Measurements from ENCODE around the gene CFAP58. TPM values are rescaled to one million over a fixed set of nuclear protein-coding genes. Genes with fewer than 3 reads are reported as not detected.

CFAP58 gene
- total and polyA plus RNA-seq, 4 donors = 0.01 to 0.09 (median 0.08) TPM; not detected in 1

DNA sequence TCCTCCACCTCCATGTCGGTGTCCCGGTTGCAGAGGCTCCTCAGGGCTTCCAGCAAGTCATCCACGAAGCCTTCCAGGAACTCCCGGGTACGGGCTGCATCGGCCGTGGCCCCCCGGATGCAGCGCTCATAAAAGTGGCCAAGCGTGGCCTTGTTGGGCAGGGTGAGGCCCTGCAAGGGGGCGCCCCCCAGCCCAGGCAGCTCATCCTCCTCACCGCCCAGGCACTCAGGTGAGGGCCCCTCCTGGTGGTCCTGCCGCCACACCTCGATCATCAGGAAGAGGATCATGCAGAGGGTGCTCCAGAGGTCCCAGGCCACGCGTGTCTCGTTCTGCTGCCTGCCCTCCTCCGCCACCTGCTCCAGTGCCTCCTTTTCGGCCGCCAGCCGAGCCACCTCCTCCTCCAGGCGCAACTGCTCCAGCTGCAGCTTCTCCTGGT lies 38.1 kb upstream of the CFAP58 start:
- Histone ChIP-seq H3K9ac (ENCODE audit: low read depth in 1 of 2, low read length in 2 of 2) (no peak overlapping the region), H3K36me3 (ENCODE audit: control insufficient read depth in 4 of 4, insufficient read depth in 3 of 4, low read depth in 1 of 4, low read length in 3 of 4) (peaks cover 0 to 23% (median 6%) of the 10 kb centered on the region in 4 donors), H3K4me3 (ENCODE audit: low read depth in 1 of 3, low read length in 3 of 3) (no peak overlapping the region), H3K9me3 (ENCODE audit: control insufficient read depth in 4 of 4, low read length in 3 of 4) (no peaks in the 10 kb centered on the region), H3K4me1 (ENCODE audit: control insufficient read depth in 4 of 4, insufficient read depth in 4 of 4, low read length in 3 of 4) (peaks cover 0 to 5% (median 2%) of the 10 kb centered on the region in 4 donors), H3K27me3 (ENCODE audit: control insufficient read depth in 4 of 4, insufficient read depth in 4 of 4, low read length in 3 of 4) (no peaks in the 10 kb centered on the region), H3K27ac (ENCODE audit: low read depth in 1 of 2, low read length in 2 of 2) (no peak overlapping the region)
- TF ChIP-seq RAD21 (IDR thresholded peaks at IDR 0.05) (no peak), GABPA (IDR thresholded peaks at IDR 0.05 in 1 of 2, conservative IDR thresholded peaks at IDR 0.05 in 1 of 2) (no peak), CTCF (IDR thresholded peaks at IDR 0.05; ENCODE audit: low read depth, low read length, missing input control) (no peak), YY1 (IDR thresholded peaks at IDR 0.05) (no peak), ZBTB33 (IDR thresholded peaks at IDR 0.05) (no peak)
- 98% methylated on average over 22 of the region's 22 CpGs for WGBS
- DNase-seq (ENCODE audit: low spot score) = no peak

DNA sequence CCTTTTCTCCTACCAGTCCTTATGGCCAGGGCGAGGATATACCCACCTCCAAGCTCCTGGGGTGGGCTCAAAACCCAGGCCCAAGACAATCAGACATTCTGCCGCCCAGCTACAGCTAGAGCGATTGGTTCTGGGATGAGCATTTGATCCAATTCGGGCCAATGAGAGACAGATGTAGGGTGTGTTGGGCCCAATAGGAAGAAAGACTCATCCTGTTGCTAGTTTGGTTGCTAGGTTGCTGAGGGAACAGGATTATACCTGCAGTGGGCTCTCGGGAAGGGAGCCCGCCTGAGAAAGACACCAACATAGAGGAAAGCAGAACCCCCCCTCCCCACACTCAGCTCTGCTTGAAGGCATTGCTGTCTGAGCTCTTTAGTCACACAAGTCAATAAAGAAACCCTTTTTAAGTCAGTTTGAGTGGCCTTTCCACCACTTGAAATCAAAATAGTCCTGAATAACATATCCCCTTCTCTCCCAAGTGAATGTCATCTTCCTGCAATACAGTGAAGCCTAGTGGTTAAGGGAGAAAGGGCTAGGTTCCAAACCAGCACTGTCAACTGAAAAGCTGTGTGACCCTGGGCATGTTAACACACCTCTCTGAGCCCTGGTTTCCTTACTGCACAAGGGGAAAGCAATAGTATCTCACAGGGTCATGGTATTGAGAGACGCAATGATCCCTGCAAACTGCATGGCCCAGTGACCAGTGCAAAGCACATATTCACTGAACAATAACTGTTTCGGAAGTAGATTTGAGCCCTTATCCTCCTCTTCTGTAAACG lies 37.1 kb upstream of the CFAP58 start:
- TF ChIP-seq GABPA (IDR thresholded peaks at IDR 0.05 in 1 of 2, conservative IDR thresholded peaks at IDR 0.05 in 1 of 2) = no peak
- no peak for TF ChIP-seq ATF3 (IDR thresholded peaks at IDR 0.05)
- TF ChIP-seq NR2F2 (IDR thresholded peaks at IDR 0.05) = no peak
- no peak for TF ChIP-seq RAD21 (IDR thresholded peaks at IDR 0.05)
- TF ChIP-seq, protein P1, sequence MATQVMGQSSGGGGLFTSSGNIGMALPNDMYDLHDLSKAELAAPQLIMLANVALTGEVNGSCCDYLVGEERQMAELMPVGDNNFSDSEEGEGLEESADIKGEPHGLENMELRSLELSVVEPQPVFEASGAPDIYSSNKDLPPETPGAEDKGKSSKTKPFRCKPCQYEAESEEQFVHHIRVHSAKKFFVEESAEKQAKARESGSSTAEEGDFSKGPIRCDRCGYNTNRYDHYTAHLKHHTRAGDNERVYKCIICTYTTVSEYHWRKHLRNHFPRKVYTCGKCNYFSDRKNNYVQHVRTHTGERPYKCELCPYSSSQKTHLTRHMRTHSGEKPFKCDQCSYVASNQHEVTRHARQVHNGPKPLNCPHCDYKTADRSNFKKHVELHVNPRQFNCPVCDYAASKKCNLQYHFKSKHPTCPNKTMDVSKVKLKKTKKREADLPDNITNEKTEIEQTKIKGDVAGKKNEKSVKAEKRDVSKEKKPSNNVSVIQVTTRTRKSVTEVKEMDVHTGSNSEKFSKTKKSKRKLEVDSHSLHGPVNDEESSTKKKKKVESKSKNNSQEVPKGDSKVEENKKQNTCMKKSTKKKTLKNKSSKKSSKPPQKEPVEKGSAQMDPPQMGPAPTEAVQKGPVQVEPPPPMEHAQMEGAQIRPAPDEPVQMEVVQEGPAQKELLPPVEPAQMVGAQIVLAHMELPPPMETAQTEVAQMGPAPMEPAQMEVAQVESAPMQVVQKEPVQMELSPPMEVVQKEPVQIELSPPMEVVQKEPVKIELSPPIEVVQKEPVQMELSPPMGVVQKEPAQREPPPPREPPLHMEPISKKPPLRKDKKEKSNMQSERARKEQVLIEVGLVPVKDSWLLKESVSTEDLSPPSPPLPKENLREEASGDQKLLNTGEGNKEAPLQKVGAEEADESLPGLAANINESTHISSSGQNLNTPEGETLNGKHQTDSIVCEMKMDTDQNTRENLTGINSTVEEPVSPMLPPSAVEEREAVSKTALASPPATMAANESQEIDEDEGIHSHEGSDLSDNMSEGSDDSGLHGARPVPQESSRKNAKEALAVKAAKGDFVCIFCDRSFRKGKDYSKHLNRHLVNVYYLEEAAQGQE (IDR thresholded peaks at IDR 0.05) = no peak
- TF ChIP-seq FOXA1 (IDR thresholded peaks at IDR 0.05) = no peak
- no peak for TF ChIP-seq SP1 (IDR thresholded peaks at IDR 0.05)
- no peak for TF ChIP-seq HNF4G (IDR thresholded peaks at IDR 0.05)
- TF ChIP-seq JUND (IDR thresholded peaks at IDR 0.05) = no peak
- no peak for TF ChIP-seq TAF1 (conservative IDR thresholded peaks at IDR 0.05)
- TF ChIP-seq, protein P2, sequence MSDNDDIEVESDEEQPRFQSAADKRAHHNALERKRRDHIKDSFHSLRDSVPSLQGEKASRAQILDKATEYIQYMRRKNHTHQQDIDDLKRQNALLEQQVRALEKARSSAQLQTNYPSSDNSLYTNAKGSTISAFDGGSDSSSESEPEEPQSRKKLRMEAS (IDR thresholded peaks at IDR 0.05) = no peak
- H3K4me1 ChIP-seq (ENCODE audit: control insufficient read depth in 4 of 4, insufficient read depth in 4 of 4, low read length in 3 of 4) = peaks cover 0 to 5% (median 2%) of the 10 kb centered on the region in 4 donors
- no peak overlapping the region for H3K4me3 ChIP-seq (ENCODE audit: low read depth in 1 of 3, low read length in 3 of 3)
- H3K9ac ChIP-seq (ENCODE audit: low read depth in 1 of 2, low read length in 2 of 2) = no peak overlapping the region
- 94% methylated on average over 9 of the region's 9 CpGs for WGBS
- no peaks in the 10 kb centered on the region for H3K27me3 ChIP-seq (ENCODE audit: control insufficient read depth in 4 of 4, insufficient read depth in 4 of 4, low read length in 3 of 4)
- H3K9me3 ChIP-seq (ENCODE audit: control insufficient read depth in 4 of 4, low read length in 3 of 4) = no peaks in the 10 kb centered on the region
- H3K36me3 ChIP-seq (ENCODE audit: control insufficient read depth in 4 of 4, insufficient read depth in 3 of 4, low read depth in 1 of 4, low read length in 3 of 4) = peaks cover 0 to 23% (median 6%) of the 10 kb centered on the region in 4 donors
- H3K27ac ChIP-seq (ENCODE audit: low read depth in 1 of 2, low read length in 2 of 2) = no peak overlapping the region
- no peak for DNase-seq (ENCODE audit: low spot score)

All from liver (tissue), 9 donors.